ENCODE data around the gene CHRNA4.

CHRNA4 gene

GRCh38 chr20:63377256-63377941, 16.2 kb upstream of the CHRNA4 start:
- DNase-seq (ENCODE audit: low read depth) = no peak

- no peak for DNase-seq (ENCODE audit: low read depth)
Observed at GRCh38 chr20:63376283-63377250, 15.4 kb upstream of the CHRNA4 start.

GRCh38 chr20:63375438-63375837, 14.3 kb upstream of the CHRNA4 start:
- no peak for DNase-seq (ENCODE audit: low read depth)

DNA sequence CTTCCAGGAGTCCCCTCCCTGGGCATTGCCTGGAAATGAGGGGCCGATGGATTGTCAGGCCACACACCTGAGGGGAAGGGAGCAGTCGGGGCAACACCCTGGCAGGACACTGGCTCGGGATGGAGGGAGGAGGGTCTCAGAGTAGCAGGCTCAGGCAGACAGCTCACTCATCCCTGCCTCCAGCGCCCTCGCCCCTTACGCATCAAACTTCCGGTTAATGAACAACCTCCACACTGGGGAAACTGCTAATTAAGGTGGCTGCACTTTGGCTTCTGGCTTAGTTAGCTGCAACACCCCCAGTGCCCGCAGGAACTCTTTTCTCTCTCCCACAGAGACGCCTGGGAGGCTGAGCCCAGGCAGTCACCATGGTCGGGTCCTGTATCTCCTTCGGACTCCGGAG, 13.4 kb upstream of the CHRNA4 start:
- DNase-seq (ENCODE audit: low read depth) = no peak

- no peak for DNase-seq (ENCODE audit: low read depth)
Observed at GRCh38 chr20:63373996-63374395, 12.8 kb upstream of the CHRNA4 start.

GRCh38 chr20:63372971-63373885, 12.1 kb upstream of the CHRNA4 start:
- no peak for DNase-seq (ENCODE audit: low read depth)

DNA sequence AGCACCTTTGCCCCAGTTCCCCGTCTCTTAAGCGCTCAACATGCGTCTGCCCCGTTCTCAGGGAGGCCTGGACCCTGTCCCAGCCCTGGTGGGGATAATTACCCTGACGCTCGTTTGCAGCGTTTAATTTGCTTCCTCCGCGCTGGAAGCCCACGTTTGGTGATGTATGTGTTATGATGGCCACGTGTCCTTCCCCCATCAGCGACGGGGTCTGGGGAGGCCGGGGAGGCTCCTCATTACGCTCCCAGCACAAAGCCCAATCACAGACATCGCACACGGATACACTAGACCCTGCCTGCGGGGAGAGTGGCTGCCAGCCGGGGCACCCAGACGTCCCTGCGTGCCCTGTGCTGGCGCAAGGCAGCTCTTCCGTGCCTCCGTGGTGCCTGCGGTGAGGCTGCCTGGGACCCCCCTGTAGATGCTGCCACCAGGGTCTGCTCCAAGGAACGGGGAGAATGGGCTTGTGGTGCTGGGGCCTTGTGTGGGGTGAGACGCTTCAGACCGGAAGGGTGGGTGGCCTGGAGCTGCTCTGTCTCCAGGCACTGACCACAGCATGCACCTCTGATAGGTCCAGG, 10.2 kb upstream of the CHRNA4 start:
- no peak for DNase-seq (ENCODE audit: low read depth)

- no peak for DNase-seq (ENCODE audit: low read depth)
Observed at GRCh38 chr20:63370618-63371187, 9.6 kb upstream of the CHRNA4 start.

DNA sequence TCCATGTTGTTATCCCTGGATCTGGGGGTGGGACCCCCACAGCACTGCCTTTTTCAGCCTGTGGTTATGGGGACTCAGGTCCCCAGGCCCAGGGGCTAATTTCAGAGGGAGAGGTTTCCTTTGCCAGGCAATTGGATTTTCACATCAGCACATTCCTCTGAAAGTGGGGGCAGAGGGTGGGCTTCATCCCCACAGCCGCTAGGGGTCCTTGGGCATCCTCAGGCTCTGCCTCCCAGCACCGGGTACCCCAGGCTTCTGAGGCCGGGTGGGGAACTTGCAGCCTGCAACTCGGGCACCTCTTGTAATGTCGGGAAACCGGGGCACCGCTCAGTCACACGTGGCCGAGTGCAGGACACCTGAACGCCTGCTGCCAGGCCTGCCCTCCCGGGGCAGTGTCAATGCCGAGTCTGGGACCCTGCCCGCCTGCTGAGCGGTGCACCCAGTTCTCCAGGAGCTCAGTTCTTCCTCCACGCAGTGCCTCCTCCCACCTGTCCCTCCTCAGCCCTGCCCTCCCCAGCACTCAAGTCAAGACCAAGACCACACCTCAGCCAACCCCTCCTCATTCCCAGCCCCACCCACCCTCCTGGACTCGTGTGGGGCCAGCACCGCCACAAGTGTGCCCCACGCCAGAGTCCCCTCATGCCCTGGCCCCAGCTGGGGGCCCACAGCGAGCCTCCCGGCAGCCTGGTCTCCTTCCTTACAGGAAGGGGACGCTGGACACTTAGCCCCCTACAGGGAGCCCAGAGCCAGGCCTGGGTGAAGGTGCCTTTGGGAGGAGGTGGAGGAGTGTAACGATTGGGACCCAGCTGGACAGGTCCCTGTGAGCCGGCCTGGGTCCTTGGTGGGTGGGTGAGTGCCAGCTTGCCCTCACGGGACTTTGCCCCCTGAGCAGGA, 8.8 kb upstream of the CHRNA4 start:
- DNase-seq (ENCODE audit: low read depth) = no peak

GRCh38 chr20:63369024-63369530, 7.9 kb upstream of the CHRNA4 start:
- no peak for DNase-seq (ENCODE audit: low read depth)

DNA sequence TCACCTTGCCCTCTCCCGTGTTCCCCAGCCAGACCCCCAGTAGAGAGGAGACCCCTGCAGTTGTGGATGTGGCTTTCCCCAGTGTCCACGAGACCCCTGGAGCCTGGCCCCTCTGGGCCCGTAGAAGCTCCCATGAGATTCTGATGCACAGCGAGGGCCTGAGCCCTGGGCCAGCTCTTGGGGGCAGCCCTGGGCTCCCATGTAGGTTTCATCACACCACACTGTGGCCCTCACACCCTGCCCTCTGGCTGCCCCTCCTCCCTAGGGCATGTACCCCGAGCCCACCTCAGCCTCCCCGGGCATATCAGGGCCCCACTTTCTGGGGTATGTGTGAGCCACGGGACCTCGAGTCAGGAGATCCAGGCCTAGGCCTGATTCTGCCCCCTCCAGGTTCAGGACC, 7.0 kb upstream of the CHRNA4 start:
- DNase-seq (ENCODE audit: low read depth) = no peak

DNA sequence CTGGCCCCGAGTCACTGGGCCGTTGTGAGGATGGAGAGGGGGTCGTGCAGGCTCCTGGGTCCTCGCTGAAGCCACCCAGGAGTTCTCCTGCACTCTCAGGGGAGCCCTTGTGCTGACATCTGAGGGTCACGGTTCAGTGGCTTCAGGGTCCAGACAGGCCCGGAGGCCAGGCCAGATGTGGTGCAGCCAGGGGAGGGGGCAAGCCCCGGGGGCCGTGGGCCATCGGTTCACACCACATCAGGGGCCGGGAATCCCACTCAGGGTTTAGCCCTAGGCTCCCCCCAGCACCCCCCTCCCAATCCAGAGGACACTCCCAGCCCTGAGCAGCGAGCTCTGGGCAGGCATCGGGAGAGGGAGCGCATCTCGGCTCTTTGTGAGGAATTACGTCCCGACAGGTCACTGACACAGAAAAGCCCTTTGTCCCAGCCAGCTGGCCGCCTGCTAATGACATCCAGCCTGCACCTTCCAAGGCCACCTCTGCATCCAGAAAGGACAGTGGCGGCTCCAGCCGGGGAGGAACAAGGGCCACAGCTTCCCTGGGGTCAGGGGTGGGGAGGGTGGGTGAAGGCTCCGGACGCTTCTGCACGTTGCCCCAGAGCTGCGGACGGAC, 6.4 kb upstream of the CHRNA4 start:
- DNase-seq (ENCODE audit: low read depth) = no peak

DNA sequence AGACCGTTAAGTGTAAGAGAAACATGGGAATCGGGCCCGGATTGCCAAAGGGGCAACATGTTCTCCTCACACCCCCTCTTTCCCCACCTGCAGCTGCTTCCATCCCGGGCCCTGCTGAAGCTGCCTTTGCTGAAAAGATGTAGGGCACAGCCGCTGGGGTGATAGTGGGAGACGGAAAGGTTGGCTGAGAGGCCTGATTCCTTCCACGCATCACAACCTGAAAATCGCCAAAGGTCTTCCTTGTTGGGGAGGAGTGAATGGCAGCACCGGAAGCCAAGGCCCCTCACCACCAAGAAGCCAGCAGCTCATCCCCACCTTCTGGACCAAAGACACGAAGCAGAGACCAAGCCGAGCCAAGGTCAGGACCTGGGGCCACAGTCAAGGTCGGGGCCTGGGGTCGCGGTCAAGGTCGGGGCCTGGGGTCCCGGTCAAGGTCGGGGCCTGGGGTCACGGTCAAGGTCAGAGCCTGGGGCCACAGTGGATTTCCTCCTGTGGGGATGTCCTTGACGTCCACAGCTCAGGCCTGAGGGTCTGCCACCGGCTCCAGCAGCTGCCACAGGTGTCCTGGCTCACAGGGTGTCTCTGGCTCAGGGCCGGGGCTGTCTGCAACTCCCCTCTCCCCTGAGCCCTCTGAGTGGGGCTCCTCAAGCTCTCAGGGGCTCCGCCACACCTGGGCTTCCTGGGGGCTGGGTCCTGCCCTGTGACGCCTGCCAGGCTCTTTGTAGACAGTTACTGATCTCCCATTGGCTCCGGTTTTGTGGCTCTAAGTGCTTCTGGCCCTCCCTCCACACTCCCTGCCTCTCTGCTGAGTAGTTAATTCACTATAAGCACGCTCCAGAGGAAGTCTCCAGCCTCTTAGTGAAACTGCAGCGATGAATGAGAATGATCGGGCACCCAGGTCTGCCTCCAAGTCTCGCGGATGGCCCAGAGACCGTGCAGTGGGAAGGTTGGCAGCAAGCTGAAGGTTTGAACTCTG, 5.5 kb upstream of the CHRNA4 start:
- DNase-seq (ENCODE audit: low read depth) = no peak

- no peak for DNase-seq (ENCODE audit: low read depth)
Observed at GRCh38 chr20:63365601-63366389, 4.6 kb upstream of the CHRNA4 start.

GRCh38 chr20:63364801-63365585, 3.8 kb upstream of the CHRNA4 start:
- no peak for DNase-seq (ENCODE audit: low read depth)

GRCh38 chr20:63363981-63364561, 2.9 kb upstream of the CHRNA4 start:
- no peak for DNase-seq (ENCODE audit: low read depth)

All from activated T-cell treated with anti-CD3 and anti-CD28 coated beads for 1 hour (primary cell).